ENCODE data around the gene ALKBH7. TPM values are rescaled to one million over a fixed set of nuclear protein-coding genes. Genes with fewer than 3 reads are reported as not detected.

The ALKBH7 gene
- total and polyA plus RNA-seq, 2 of the 13 experiments (the other 11 are each of a cell fraction or from before 2014, with no cell fraction given), result 29.6 to 45.9 TPM

GRCh38 chr19:6402837-6403608, 30.4 kb downstream of the ALKBH7 start:
- Histone ChIP-seq H3K79me2 (ENCODE audit: insufficient read depth, low read length) (no peaks in the 10 kb centered on the region), H3K9me3 (ENCODE audit: low read length) (no peaks in the 10 kb centered on the region), H3K27ac (ENCODE audit: extremely low read length, insufficient read depth, low read length) (peak overlapping the region; percentile 48), H3K36me3 (replicated peaks in 1 of 2; ENCODE audit: control insufficient read depth in 1 of 2, insufficient read depth in 2 of 2, low read length in 2 of 2) (no peaks in the 10 kb centered on the region), H2AFZ (ENCODE audit: low read length) (no peak overlapping the region), H3K4me3 (replicated peaks in 1 of 3; ENCODE audit: insufficient read depth in 1 of 3, low read depth in 2 of 3, low read length in 3 of 3) (peak overlapping the region; percentile 19 to 50 (median 21)), H3K4me1 (ENCODE audit: insufficient read depth, low read length) (peaks cover 18% of the 10 kb centered on the region), H3K27me3 (ENCODE audit: control insufficient read depth in 1 of 2, insufficient read depth in 2 of 2, low read length in 2 of 2) (no peaks in the 10 kb centered on the region), H3K4me2 (ENCODE audit: low read depth, low read length) (peak overlapping the region; percentile 74), H4K20me1 (ENCODE audit: insufficient read depth, low read length) (no peaks in the 10 kb centered on the region), H3K9ac (ENCODE audit: insufficient read depth, low read depth, low read length) (peak overlapping the region; percentile 16; the same call in 1 of the 2 replicates)
- CTCF ChIA-PET (ENCODE audit: low intra/inter-chr PET ratio, low total read pairs), result no interaction called here
- DNase-seq (ENCODE audit: low spot score), result peak; percentile 58
- peak; percentile 76 for FAIRE-seq
- under 1% methylated on average over 17 of the region's 22 CpGs for WGBS (ENCODE audit: low lambda C conversion rate)
- intact Hi-C loops (cut with micrococcal nuclease; ENCODE audit: unreplicated experiment), result no loop called here
- in situ Hi-C loops (cut with HindIII; ENCODE audit: extremely low pct_ligation_motif_present, low pct_unique_long_range_greater_than_20kb), result no loop called here
- ATAC-seq, result peak; percentile 87
- POLR2A ChIA-PET, result interaction anchor here (1.0 to 3.3 kb wide), 6 partner anchors 10 to 73 kb away, joined by 3 to 17 read pairs (median 7); partner anchors contain the start of genes ALKBH7, CLPP, GTF2F1 and KHSRP
- BruUV-seq (replicated peaks), result no TSS peak
- TF ChIP-seq HMGXB4 (CRISPR knock-in tag; IDR thresholded peaks at IDR 0.05; ENCODE audit: borderline replicate concordance in 1 of 2, low read depth in 1 of 2) (0 out of 4 replicates have a peak, but pooled peaks of 1 of the 2 experiments have one; percentile 33), ZNF883 (CRISPR knock-in tag; IDR thresholded peaks at IDR 0.05; ENCODE audit: not compliant biosample characterization) (no peak), MBNL3 (CRISPR knock-in tag; conservative IDR thresholded peaks at IDR 0.05) (no peak), RFX3 (CRISPR knock-in tag; IDR thresholded peaks at IDR 0.05) (peak; percentile 86), TERF1 (CRISPR knock-in tag; IDR thresholded peaks at IDR 0.05) (0 out of 2 replicates have a peak, but pooled peaks have one; percentile 44), PHF21A (CRISPR knock-in tag; IDR thresholded peaks at IDR 0.05) (peak; percentile 84; the same call in 1 of the 2 replicates), BCL6 (CRISPR knock-in tag; IDR thresholded peaks at IDR 0.05) (peak; percentile 72), CREM (IDR thresholded peaks at IDR 0.05) (peak; percentile 52; the same call in 1 of the 2 replicates), CREM (CRISPR knock-in tag; IDR thresholded peaks at IDR 0.05) (no peak), ZNF724P (CRISPR knock-in tag; IDR thresholded peaks at IDR 0.05; ENCODE audit: borderline replicate concordance) (peak; percentile 44; the same call in 1 of the 2 replicates), ZSCAN21 (CRISPR knock-in tag; IDR thresholded peaks at IDR 0.05; ENCODE audit: borderline replicate concordance) (0 out of 2 replicates have a peak, but pooled peaks have one; percentile 20), MXI1 (IDR thresholded peaks at IDR 0.05; ENCODE audit: borderline replicate concordance, low read depth, low read length) (peak; percentile 52; the same call in 2 of the 3 replicates), PRPF4 (IDR thresholded peaks at IDR 0.05; ENCODE audit: low read depth, low read length, poor library complexity, severe bottlenecking) (no peak), NR2F1 (CRISPR knock-in tag; IDR thresholded peaks at IDR 0.05) (peak; percentile 82 to 83), ZNF501 (CRISPR knock-in tag; IDR thresholded peaks at IDR 0.05) (peak; percentile 41; the same call in 1 of the 2 replicates), SAP130 (CRISPR knock-in tag; IDR thresholded peaks at IDR 0.05; ENCODE audit: low read depth) (peak; percentile 58), RBAK (CRISPR knock-in tag; IDR thresholded peaks at IDR 0.05) (no peak), FUBP1 (CRISPR knock-in tag; IDR thresholded peaks at IDR 0.05; ENCODE audit: borderline replicate concordance) (no peak)
